Measurements from ENCODE around the gene GIGYF2. TPM values are rescaled to one million over a fixed set of nuclear protein-coding genes. Genes with fewer than 3 reads are reported as not detected.
A peak's percentile ranks its signal among the peaks of the same experiment; 100 is the strongest.
"Not testable (repeated sequence)": the region's sequence is repeated elsewhere in the genome, so short reads cannot be mapped to it uniquely, and the experiment has no call there.

The GIGYF2 gene
- total RNA-seq, 2 donors from 2014 or later: 61.3 to 106 TPM

- no peak overlapping the region for H3K4me3 ChIP-seq
- H3K36me3 ChIP-seq: no peaks in the 10 kb centered on the region
- WGBS: 93% methylated on average over 7 of the region's 7 CpGs
- DNase-seq (ENCODE audit: low spot score): no peak
- H3K9me3 ChIP-seq: no peaks in the 10 kb centered on the region
- H3K4me1 ChIP-seq (replicated peaks): no peaks in the 10 kb centered on the region
- no peak for TF ChIP-seq POLR2AphosphoS5 (IDR thresholded peaks at IDR 0.05)
- no peak overlapping the region for H3K27ac ChIP-seq
- intact Hi-C loops (cut with DNase I): no loop called here
- no peaks in the 10 kb centered on the region for H3K27me3 ChIP-seq (replicated peaks; ENCODE audit: insufficient read depth)
Observed at GRCh38 chr2:232688201-232688600, 8.9 kb upstream of the GIGYF2 start.

DNA sequence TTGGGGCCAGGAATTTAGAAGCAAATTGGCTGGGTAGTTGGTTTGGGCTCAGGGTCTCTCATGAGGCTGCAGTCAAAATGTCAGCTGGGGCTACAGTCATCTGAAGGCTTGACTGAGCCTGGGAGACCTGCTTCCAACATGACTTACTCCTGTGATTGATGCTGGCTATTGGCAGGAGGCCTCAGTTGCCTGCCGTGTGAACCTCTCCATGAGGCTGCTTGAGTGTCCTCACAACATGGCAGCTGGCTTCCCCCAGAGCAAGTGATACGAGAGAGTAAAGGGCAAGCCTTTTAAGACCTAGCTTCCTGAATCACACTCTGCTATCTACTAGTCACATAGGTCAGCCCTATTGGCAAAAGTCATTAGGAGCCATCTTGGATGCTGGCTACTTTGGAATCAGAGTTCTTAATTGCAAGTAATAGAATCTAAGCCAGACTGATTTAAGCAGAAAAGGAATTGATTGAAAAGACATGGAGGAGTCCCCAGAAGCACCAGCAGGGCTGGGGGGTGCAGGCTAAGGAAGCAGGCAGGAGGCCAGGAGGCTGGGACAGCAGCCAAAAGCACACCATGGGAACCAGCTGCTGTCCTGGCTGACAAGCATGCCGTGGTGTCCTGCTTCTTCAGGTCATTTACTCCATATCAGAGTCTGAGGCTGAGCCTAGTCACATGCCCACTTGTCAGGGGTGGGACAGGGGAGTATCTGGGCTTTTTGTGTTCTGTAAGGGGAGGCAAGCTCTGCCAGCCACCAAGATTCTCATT is 7.8 kb upstream of the GIGYF2 start:
- Histone ChIP-seq H3K4me1 (replicated peaks) (no peaks in the 10 kb centered on the region), H3K36me3 (no peaks in the 10 kb centered on the region), H3K27me3 (replicated peaks; ENCODE audit: insufficient read depth) (no peaks in the 10 kb centered on the region), H3K9me3 (no peaks in the 10 kb centered on the region), H3K4me3 (no peak overlapping the region), H3K27ac (no peak overlapping the region)
- no peak for DNase-seq (ENCODE audit: low spot score)
- intact Hi-C loops (cut with DNase I): no loop called here
- 57% methylated on average over 3 of the region's 3 CpGs for WGBS
- TF ChIP-seq CTCF (IDR thresholded peaks at IDR 0.05) (no peak), POLR2AphosphoS5 (IDR thresholded peaks at IDR 0.05) (no peak), POLR2A (IDR thresholded peaks at IDR 0.05) (no peak)

DNA sequence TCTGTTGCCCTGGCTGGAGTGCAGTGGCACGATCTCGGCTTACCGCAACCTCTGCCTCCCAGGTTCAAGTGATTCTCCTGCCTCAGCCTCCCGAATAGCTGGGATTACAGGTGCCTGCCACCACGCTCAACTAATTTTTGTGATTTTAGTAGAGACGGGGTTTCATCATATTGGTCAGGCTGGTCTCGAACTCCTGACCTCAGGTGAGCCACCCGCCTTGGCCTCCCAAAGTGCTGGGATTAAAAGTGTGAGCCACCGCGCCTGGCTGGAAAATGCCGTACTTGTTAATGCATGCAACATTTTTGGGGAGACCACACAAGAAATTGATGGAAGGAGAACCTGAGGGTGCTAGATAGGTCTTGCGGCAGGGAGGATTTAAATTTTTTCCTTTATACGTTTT is 6.0 kb upstream of the GIGYF2 start:
- WGBS: 94% methylated on average over 13 of the region's 13 CpGs
- H3K27ac ChIP-seq; H3K4me1 ChIP-seq (replicated peaks); H3K27me3 ChIP-seq (replicated peaks; ENCODE audit: insufficient read depth); H3K36me3 ChIP-seq; DNase-seq (ENCODE audit: low spot score); H3K4me3 ChIP-seq; intact Hi-C loops (cut with DNase I); H3K9me3 ChIP-seq: not testable (repeated sequence)

- Histone ChIP-seq H3K27me3 (replicated peaks; ENCODE audit: insufficient read depth) (no peaks in the 10 kb centered on the region), H3K36me3 (no peaks in the 10 kb centered on the region), H3K4me1 (replicated peaks) (no peaks in the 10 kb centered on the region), H3K4me3 (no peak overlapping the region), H3K27ac (no peak overlapping the region), H3K9me3 (no peaks in the 10 kb centered on the region)
- no peak for DNase-seq (ENCODE audit: low spot score)
- TF ChIP-seq CTCF (IDR thresholded peaks at IDR 0.05) (no peak), POLR2AphosphoS5 (IDR thresholded peaks at IDR 0.05) (no peak), POLR2A (IDR thresholded peaks at IDR 0.05) (no peak)
- 78% methylated on average over 4 of the region's 4 CpGs for WGBS
- intact Hi-C loops (cut with DNase I): no loop called here
Observed at GRCh38 chr2:232693344-232693743, 3.8 kb upstream of the GIGYF2 start.

GRCh38 chr2:232696609-232697058 is 497 bp upstream of the GIGYF2 start:
- Histone ChIP-seq H3K9me3 (no peaks in the 10 kb centered on the region), H3K27me3 (replicated peaks; ENCODE audit: insufficient read depth) (no peaks in the 10 kb centered on the region), H3K36me3 (no peaks in the 10 kb centered on the region), H3K4me3 (peak overlapping the region; percentile 92 to 95), H3K27ac (peak overlapping the region; percentile 97 to 98), H3K4me1 (replicated peaks) (no peaks in the 10 kb centered on the region)
- no peak for DNase-seq (ENCODE audit: low spot score)
- 39% methylated on average over 10 of the region's 10 CpGs for WGBS
- intact Hi-C loops (cut with DNase I): no loop called here
- TF ChIP-seq CTCF (IDR thresholded peaks at IDR 0.05) (no peak), POLR2AphosphoS5 (IDR thresholded peaks at IDR 0.05) (no peak), POLR2A (IDR thresholded peaks at IDR 0.05) (no peak)

DNA sequence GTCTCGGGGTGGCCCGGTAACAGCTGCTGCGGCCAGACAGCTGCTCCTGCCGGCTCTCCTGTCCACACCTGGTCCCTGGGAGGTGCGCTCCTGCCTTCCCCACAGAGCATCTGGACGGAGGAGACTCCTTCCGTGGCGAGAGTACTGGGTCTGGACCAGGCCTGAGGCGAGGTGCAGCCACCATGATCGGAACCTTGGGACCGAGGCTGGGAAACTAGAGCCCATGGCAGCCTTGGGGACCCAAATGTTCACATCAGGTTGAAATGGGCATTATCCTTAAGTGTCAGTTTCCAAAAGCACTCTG is 628 bp downstream of the GIGYF2 start:
- peak overlapping the region; percentile 97 to 98 for H3K27ac ChIP-seq
- no peaks in the 10 kb centered on the region for H3K36me3 ChIP-seq
- 0% methylated on average over 8 of the region's 11 CpGs for WGBS
- DNase-seq (ENCODE audit: low spot score): no peak
- H3K27me3 ChIP-seq (replicated peaks; ENCODE audit: insufficient read depth): no peaks in the 10 kb centered on the region
- peak overlapping the region; percentile 92 to 95 for H3K4me3 ChIP-seq
- no peaks in the 10 kb centered on the region for H3K9me3 ChIP-seq
- no peak for TF ChIP-seq POLR2AphosphoS5 (IDR thresholded peaks at IDR 0.05)
- no peak for TF ChIP-seq CTCF (IDR thresholded peaks at IDR 0.05)
- TF ChIP-seq POLR2A (IDR thresholded peaks at IDR 0.05): no peak
- H3K4me1 ChIP-seq (replicated peaks): no peaks in the 10 kb centered on the region
- intact Hi-C loops (cut with DNase I): no loop called here

Data from prostate gland (tissue), 2 donors.